NCI-H2227 treated with DMSO at 0.1 percent for 48 hours (cell line): Measurements from ENCODE around the gene CENPN.
A peak's percentile ranks its signal among the peaks of the same experiment; 100 is the strongest.

Experiments used
- DNase-seq: peaks from one replicate; lab custom pipeline; 2025; lab: John Stamatoyannopoulos, UW

Gene CENPN

GRCh38 chr16:81029930-81030604, 23.1 kb downstream of the CENPN start:
- DNase-seq: no peak

GRCh38 chr16:81035398-81035974, 28.5 kb downstream of the CENPN start, which contains the start of gene ATMIN:
ATMIN (plus strand) TSS chr16:81035842; CDS start chr16:81035871, 29 bp downstream.
- DNase-seq: peak; percentile 69

GRCh38 chr16:81035975-81036750, 29.1 kb downstream of the CENPN start:
- no peak for DNase-seq

GRCh38 chr16:81036751-81037350, 29.8 kb downstream of the CENPN start:
- no peak for DNase-seq

GRCh38 chr16:81040131-81040530, 33.1 kb downstream of the CENPN start:
- DNase-seq: no peak

- no peak for DNase-seq
Observed at GRCh38 chr16:81040842-81041241, 33.8 kb downstream of the CENPN start.

GRCh38 chr16:81041696-81042095, 34.7 kb downstream of the CENPN start:
- DNase-seq: no peak

- DNase-seq: no peak
Observed at GRCh38 chr16:81042821-81043220, 35.8 kb downstream of the CENPN start.

GRCh38 chr16:81053761-81054160, 46.7 kb downstream of the CENPN start:
- no peak for DNase-seq

- DNase-seq: no peak
Observed at GRCh38 chr16:81060576-81061306, 53.7 kb downstream of the CENPN start.

GRCh38 chr16:81061307-81061640, 54.3 kb downstream of the CENPN start:
- no peak for DNase-seq

GRCh38 chr16:81061871-81062608, 55.0 kb downstream of the CENPN start:
- DNase-seq: no peak

GRCh38 chr16:81066681-81067080, 59.7 kb downstream of the CENPN start:
- no peak for DNase-seq

GRCh38 chr16:81067166-81067565, 60.2 kb downstream of the CENPN start:
- DNase-seq: no peak

- DNase-seq: no peak
Observed at GRCh38 chr16:81069063-81069462, 62.0 kb downstream of the CENPN start.

GRCh38 chr16:81070979-81071378, 64.0 kb downstream of the CENPN start:
- no peak for DNase-seq

- DNase-seq: no peak
Observed at GRCh38 chr16:81071805-81072204, 64.8 kb downstream of the CENPN start.

- DNase-seq: no peak
Observed at GRCh38 chr16:81073560-81074330, 66.7 kb downstream of the CENPN start.

- peak; percentile 86 for DNase-seq
Observed at GRCh38 chr16:81076566-81077075, 69.6 kb downstream of the CENPN start.
